Activated naive CD8-positive, alpha-beta T cell (primary cell): ENCODE results near the gene BICC1.
A peak's percentile ranks its signal among the peaks of the same experiment; 100 is the strongest.

Experiments
- H3K27ac Mint-ChIP-seq: one replicate; pipeline ENCODE4 v1.8.0; 2021; ENCODE audit warnings: mixed read lengths
- H3K27me3 Mint-ChIP-seq: one replicate; pipeline ENCODE4 v1.8.0; 2021; ENCODE audit warnings: mixed read lengths
- H3K36me3 Mint-ChIP-seq: one replicate; pipeline ENCODE4 v1.8.0; 2021; ENCODE audit warnings: mixed read lengths
- H3K4me1 Mint-ChIP-seq: one replicate; pipeline ENCODE4 v1.8.0; 2021; ENCODE audit warnings: low read depth, mixed read lengths
- H3K4me3 Mint-ChIP-seq: one replicate; pipeline ENCODE4 v1.8.0; 2021; ENCODE audit warnings: mild to moderate bottlenecking, mixed read lengths
- H3K9me3 Mint-ChIP-seq: one replicate; pipeline ENCODE4 v1.8.0; 2021; ENCODE audit warnings: low read depth, mixed read lengths

The BICC1 gene

GRCh38 chr10:58512491-58513187 lies at the start of gene BICC1:
Gene BICC1, plus strand, starts transcription at chr10:58512872. Its CDS starts 272 bp downstream, at chr10:58513144.
- Mint-ChIP-seq H3K4me3 (peak within 1 kb of the TSS; percentile 91), H3K36me3 (peaks cover 2% of the 10 kb centered on the region), H3K4me1 (peaks cover 11% of the 10 kb centered on the region), H3K9me3 (no peaks in the 10 kb centered on the region), H3K27me3 (peaks cover 23% of the 10 kb centered on the region), H3K27ac (no peak within 1 kb of the TSS)

GRCh38 chr10:58464956-58465355 lies 47.7 kb upstream of the BICC1 start:
- no peak overlapping the region for H3K27ac Mint-ChIP-seq
- H3K9me3 Mint-ChIP-seq, result peaks cover 9% of the 10 kb centered on the region
- no peaks in the 10 kb centered on the region for H3K4me1 Mint-ChIP-seq
- H3K27me3 Mint-ChIP-seq, result peaks cover 32% of the 10 kb centered on the region
- no peak overlapping the region for H3K4me3 Mint-ChIP-seq
- H3K36me3 Mint-ChIP-seq, result peaks cover 4% of the 10 kb centered on the region

DNA sequence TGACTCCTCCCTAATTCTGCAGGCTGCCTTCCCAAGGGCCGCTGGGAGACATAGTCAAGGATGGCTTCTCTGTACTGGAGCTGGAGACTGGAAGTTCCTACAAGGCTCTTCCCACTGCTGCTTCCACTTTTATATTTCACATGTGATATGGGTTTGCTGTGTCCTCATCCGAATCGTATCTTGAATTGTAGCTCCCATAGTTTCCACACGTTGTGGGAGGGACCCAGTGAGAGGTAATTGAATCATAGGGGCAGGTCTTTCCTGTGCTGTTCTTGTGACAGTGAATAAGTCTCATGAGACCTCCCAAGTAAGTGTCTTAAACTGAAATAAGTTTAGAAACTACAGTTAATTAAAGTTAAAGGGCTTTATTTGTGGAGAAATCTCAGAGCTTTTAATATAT lies 47.0 kb upstream of the BICC1 start:
- H3K27ac Mint-ChIP-seq, result no peak overlapping the region
- peaks cover 4% of the 10 kb centered on the region for H3K36me3 Mint-ChIP-seq
- H3K9me3 Mint-ChIP-seq, result peaks cover 9% of the 10 kb centered on the region
- H3K27me3 Mint-ChIP-seq, result peaks cover 36% of the 10 kb centered on the region
- no peaks in the 10 kb centered on the region for H3K4me1 Mint-ChIP-seq
- no peak overlapping the region for H3K4me3 Mint-ChIP-seq

DNA sequence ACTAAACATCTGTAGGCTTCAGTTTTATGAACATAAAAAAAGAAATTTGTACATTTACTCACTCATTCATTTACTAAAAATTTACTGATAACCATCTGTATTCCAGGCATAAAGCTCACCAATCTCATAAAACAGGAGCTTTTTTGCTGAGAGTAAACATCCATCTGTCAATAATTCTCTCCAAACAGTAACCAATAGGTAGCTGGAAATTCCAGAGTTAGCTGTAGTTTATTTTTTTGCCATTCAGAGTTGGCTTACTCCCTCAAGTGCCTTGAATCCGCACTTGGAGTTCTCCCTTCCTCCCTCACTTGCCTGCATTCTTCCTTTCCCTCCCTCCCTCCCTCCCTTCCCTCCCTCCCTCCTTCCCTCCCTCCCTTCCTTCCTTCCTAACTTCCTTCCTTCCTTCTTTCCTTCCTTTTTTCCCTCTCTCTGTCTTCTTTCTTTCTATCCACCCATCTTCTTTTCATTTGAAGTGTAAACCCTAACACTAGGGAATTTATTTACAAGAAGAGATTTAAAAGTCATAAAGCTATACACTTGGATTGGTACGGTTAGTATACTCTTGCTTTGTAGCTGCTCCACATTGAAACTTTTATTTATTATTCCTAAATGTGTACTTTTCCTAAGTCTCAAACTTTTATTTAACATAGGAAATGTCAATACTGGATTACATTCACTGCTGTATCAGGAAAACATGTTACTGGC lies 44.6 kb upstream of the BICC1 start:
- Mint-ChIP-seq H3K9me3 (peaks cover 5% of the 10 kb centered on the region), H3K4me3 (no peak overlapping the region), H3K4me1 (no peaks in the 10 kb centered on the region), H3K27me3 (peaks cover 40% of the 10 kb centered on the region), H3K27ac (no peak overlapping the region), H3K36me3 (peaks cover under 1% of the 10 kb centered on the region)

GRCh38 chr10:58473976-58474375 lies 38.7 kb upstream of the BICC1 start:
- Mint-ChIP-seq H3K27ac (no peak overlapping the region), H3K4me3 (no peak overlapping the region), H3K36me3 (no peaks in the 10 kb centered on the region), H3K9me3 (no peaks in the 10 kb centered on the region), H3K27me3 (peaks cover 19% of the 10 kb centered on the region), H3K4me1 (peaks cover 2% of the 10 kb centered on the region)

DNA sequence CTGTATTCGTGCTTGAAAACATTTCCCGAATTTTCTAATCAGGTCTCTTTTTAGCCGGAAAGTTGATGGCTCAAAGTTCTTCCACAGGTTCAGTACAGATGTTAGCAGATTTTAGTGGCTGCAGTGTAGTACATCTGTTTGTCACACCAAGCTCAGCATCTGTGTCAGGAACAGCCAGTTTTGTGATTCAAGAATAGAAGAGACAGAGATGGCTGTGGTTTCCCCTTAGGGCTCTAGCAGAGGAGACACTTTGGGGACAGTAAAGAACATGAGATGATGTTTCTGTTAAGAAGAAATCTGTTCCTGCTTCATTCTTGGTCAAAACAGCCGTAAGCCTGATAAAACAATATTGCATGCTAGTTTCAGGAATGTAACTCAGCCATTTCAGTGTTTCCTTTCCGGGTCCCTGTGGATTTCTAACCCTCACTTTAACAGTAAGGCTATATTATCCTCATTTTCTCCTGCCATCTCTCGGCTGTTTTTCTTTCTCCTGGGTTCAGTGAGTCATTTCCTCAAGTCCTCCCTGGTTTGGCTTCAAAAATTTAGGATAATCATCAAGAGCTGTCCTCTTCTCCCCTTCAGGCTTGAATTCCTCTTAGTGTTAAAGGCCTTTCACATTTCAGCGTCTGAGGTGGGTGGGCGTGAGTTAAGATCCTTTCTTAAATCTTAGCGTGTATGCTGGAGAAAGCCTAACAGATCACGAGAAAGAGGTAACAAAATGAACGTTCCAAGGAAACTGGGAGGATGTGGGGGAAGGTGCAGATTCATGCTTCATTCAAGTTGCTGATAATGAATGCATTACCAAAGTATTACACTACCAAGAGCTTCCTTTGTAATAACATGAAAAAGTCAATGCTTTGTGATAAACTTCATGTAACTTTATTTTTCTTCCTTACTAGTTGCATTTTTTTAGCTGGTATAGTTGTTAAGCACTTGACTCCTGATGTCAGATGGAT lies 37.1 kb upstream of the BICC1 start:
- Mint-ChIP-seq H3K4me3 (no peak overlapping the region), H3K4me1 (peaks cover 2% of the 10 kb centered on the region), H3K27ac (no peak overlapping the region), H3K9me3 (no peaks in the 10 kb centered on the region), H3K27me3 (peaks cover 16% of the 10 kb centered on the region), H3K36me3 (no peaks in the 10 kb centered on the region)

DNA sequence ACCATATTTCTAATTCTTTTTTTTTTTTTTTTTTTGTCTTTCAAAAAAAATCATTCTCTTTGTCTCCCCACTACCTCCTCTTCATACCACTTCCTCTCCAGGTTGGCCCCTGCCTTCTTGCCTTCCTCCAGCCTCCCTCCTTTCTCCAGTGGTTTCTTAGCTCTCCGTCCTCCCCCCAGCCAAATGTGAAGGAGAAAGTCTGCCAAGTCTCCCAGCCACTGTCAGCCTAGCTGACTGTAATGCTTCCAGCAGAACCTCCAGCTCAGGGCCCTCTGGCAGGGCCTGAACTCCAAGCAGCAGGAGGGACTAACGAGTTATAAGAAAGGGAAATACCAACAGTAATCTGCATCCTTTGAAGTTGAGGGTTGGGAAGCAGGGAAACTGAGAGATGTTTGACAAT lies 35.5 kb upstream of the BICC1 start:
- H3K4me1 Mint-ChIP-seq, result peaks cover 2% of the 10 kb centered on the region
- H3K4me3 Mint-ChIP-seq, result no peak overlapping the region
- peaks cover 12% of the 10 kb centered on the region for H3K27me3 Mint-ChIP-seq
- no peaks in the 10 kb centered on the region for H3K36me3 Mint-ChIP-seq
- H3K9me3 Mint-ChIP-seq, result no peaks in the 10 kb centered on the region
- no peak overlapping the region for H3K27ac Mint-ChIP-seq

DNA sequence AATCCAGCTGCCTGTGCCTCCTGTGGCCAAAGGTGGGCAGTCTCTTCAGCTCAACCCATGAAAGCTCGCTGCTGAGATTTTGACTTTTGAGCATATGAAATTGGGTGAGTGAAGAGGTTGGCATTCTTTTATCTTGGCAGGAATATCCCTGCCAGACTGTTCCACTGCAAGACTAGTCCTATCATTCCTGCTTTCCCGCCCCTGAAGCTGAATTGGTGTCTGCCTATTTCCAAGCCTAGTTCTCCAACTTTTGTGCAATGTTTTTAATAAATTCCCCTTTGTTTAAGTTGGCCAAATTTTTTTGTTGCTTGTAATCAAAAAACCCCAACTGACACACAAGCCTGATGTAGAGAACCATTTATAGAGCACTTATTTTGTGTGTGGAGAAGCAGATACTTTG lies 34.8 kb upstream of the BICC1 start:
- Mint-ChIP-seq H3K27me3 (peaks cover 10% of the 10 kb centered on the region), H3K9me3 (no peaks in the 10 kb centered on the region), H3K4me1 (peaks cover 2% of the 10 kb centered on the region), H3K4me3 (no peak overlapping the region), H3K36me3 (no peaks in the 10 kb centered on the region), H3K27ac (no peak overlapping the region)

GRCh38 chr10:58479045-58479444 lies 33.6 kb upstream of the BICC1 start:
- Mint-ChIP-seq H3K36me3 (no peaks in the 10 kb centered on the region), H3K4me1 (peaks cover 2% of the 10 kb centered on the region), H3K27ac (no peak overlapping the region), H3K4me3 (no peak overlapping the region), H3K9me3 (no peaks in the 10 kb centered on the region), H3K27me3 (peaks cover 9% of the 10 kb centered on the region)

DNA sequence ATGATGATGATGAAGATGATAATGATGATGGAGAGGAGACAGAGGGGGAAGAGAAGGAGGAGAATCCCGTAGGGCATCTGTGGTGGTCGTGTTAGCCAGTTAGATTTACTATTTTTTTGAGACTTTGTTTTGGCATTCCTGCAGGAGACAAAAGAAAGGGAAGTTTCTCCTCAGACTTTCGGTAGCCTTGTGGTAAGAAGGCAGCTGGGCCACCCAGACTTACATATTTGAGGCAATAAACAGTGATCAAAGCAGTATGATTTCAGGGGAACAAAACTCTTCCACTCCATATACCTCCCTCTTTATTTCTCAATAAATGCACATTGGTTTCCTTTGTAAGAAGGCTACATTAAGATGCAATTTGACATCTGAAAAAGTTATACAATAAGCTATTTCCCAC lies 32.4 kb upstream of the BICC1 start:
- H3K9me3 Mint-ChIP-seq, result no peaks in the 10 kb centered on the region
- H3K36me3 Mint-ChIP-seq, result no peaks in the 10 kb centered on the region
- H3K27ac Mint-ChIP-seq, result no peak overlapping the region
- peaks cover 2% of the 10 kb centered on the region for H3K4me1 Mint-ChIP-seq
- H3K4me3 Mint-ChIP-seq, result no peak overlapping the region
- peaks cover 9% of the 10 kb centered on the region for H3K27me3 Mint-ChIP-seq

DNA sequence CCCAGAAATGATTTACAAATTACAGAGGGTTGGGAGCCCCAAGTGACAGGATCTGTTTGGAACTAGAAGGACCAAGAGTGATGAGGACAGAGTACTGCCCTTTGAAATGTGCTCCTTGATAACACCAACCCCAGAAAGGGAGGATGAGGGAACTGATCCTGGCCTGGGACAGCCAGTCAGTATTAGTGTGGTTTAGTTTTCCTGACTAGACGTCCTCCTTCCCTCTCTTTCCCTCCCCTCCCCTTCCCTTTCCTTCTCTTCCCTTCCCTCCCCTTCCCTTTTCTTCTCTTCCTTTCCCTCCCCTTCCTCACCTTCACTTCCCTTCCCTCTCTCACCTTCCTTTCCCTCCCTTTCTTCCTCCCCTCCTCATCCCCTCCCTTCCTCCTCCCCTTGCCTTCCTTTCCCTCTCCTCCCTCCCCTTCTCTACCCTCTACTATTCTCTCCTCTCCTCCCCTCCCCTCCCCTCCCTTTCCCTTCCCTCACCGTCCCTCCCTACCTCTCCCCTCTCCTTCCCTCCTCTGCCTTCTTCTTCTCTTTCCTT lies 31.0 kb upstream of the BICC1 start:
- no peak overlapping the region for H3K4me3 Mint-ChIP-seq
- H3K9me3 Mint-ChIP-seq, result no peaks in the 10 kb centered on the region
- H3K27ac Mint-ChIP-seq, result no peak overlapping the region

DNA sequence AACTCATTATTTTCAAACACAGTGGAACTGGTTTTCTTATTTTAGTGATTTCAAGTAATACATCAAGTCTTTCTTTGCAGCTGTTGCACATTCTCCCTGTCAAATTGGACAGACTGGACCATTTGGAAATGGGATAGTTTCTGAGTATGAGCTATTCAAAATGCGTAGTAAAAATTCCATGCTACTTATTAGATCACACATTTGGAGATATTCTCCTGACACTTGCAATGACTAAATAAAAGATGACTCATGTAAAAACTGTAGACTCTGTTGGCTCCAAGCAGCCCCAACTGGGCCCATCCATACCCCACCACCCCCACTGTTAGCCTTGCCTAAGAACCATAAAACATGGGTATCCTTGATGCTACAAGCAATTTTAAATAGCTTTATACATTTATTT lies 25.9 kb upstream of the BICC1 start:
- Mint-ChIP-seq H3K27me3 (peaks cover 2% of the 10 kb centered on the region), H3K36me3 (no peaks in the 10 kb centered on the region), H3K27ac (no peak overlapping the region), H3K4me1 (no peaks in the 10 kb centered on the region), H3K4me3 (no peak overlapping the region), H3K9me3 (no peaks in the 10 kb centered on the region)

More for the DNA sequence above, 31.0 kb upstream of the BICC1 start:
- peaks cover 5% of the 10 kb centered on the region for H3K27me3 Mint-ChIP-seq
- no peaks in the 10 kb centered on the region for H3K36me3 Mint-ChIP-seq
- peaks cover 2% of the 10 kb centered on the region for H3K4me1 Mint-ChIP-seq

DNA sequence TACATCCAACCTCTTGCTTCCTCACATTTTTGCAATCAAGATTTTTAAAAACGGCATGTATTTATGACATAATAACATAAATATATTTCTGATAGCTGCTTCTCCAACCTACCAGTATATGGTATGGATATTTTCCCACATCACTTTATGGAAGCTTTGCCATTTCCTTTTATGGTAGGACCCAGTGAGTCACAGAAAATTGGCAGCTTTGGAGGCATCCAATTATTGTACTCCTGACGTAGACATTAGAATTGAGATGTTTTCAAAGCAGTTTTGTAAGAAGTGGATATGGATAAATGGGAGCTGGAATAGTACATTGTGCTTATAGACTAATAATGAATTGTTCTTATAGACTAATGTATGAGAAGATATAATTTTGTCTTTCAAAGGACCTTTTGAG lies 23.8 kb upstream of the BICC1 start:
- Mint-ChIP-seq H3K4me3 (no peak overlapping the region), H3K9me3 (no peaks in the 10 kb centered on the region), H3K27me3 (no peaks in the 10 kb centered on the region), H3K27ac (no peak overlapping the region), H3K36me3 (no peaks in the 10 kb centered on the region), H3K4me1 (no peaks in the 10 kb centered on the region)

DNA sequence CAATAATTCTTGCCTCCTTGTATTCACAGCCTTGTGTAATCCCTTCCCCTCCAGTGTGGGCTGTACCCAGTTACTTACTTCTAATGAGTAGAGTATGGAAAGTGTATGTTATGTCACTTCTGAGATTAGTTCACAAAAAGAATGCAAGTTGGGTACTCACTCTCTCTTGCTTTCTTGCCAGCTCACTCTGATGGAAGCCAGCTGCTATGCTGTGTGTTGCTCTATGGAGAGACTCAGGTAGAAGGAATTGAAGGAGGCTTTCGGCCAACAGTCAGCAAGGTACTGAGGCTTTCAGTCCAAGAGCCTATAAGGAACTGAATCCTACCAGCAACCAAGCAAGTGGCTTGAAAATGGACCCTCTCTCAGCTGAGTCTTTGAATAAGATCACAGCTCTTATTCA lies 9.7 kb upstream of the BICC1 start:
- Mint-ChIP-seq H3K27me3 (peaks cover 10% of the 10 kb centered on the region), H3K36me3 (no peaks in the 10 kb centered on the region), H3K4me3 (no peak overlapping the region), H3K27ac (no peak overlapping the region), H3K4me1 (no peaks in the 10 kb centered on the region), H3K9me3 (no peaks in the 10 kb centered on the region)

- Mint-ChIP-seq H3K9me3 (no peaks in the 10 kb centered on the region), H3K4me1 (peaks cover 5% of the 10 kb centered on the region), H3K27me3 (peaks cover 11% of the 10 kb centered on the region), H3K27ac (no peak overlapping the region), H3K4me3 (no peak overlapping the region), H3K36me3 (peaks cover 2% of the 10 kb centered on the region)
Observed at GRCh38 chr10:58508316-58508715, 4.4 kb upstream of the BICC1 start.
